H54 (cell line): ENCODE results near the gene EML5.

Experiments used
- DNase-seq: peaks from one replicate; pipeline ENCODE4 v3.0.0; 2011; ENCODE audit warnings: low spot score, mixed read lengths; ENCODE audit not compliant: insufficient read length
- FAIRE-seq: peaks from 3 replicates; lab custom pipeline; 2011; peaks lifted over from hg19 to GRCh38; lab: Jason Lieb, UNC
- POLR2A ChIP-seq: IDR thresholded peaks from 2 replicates; pipeline ENCODE4 v1.6.1; 2011; ENCODE audit warnings: low read depth, mild to moderate bottlenecking, low read length

EML5 gene

DNA sequence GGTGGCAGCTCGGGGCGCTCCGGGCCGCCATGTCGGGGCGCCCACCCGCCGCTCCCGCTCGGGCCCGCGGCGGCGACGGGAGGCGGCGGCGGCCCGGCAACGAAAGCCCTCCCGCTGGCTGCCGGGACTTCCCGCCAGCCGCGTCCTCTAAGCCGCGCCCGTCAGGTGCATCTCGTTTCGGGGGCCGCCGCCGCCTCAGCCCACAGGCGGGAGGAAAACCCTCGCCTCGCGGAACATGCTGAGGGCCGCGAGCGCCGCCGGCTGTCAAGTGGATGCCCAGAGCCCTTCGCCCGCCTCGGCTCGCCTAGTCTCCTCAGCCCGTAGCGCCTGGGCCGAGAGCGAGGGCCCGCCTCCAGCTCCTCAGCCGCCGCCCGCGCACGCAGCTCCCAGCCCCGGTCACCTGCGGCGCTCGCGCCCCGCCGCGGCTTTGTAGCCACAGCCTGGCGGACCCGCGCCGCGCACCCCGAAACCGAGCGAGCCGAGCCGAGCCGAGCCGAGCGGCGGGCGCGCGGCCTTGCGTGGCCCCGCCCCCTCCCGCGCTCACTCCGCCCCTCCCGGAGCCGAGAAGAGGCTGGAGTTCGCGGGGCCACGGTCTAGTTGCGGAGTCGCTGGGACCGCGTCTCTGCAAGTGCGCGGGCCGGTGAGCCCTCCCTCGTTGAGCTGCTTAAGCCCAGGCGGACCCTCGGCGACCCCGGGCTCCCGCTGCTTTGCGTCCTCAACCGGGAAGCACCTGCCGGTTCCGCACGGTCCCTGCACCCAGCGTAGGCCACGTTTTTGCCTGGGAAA is at the start of gene EML5:
EML5 (minus strand) TSS at position 481 of the 786 bp plus-strand sequence; CDS start at position 31, 450 bp downstream.
- no peak for DNase-seq
- no peak for FAIRE-seq
- TF ChIP-seq POLR2A: no peak

DNA sequence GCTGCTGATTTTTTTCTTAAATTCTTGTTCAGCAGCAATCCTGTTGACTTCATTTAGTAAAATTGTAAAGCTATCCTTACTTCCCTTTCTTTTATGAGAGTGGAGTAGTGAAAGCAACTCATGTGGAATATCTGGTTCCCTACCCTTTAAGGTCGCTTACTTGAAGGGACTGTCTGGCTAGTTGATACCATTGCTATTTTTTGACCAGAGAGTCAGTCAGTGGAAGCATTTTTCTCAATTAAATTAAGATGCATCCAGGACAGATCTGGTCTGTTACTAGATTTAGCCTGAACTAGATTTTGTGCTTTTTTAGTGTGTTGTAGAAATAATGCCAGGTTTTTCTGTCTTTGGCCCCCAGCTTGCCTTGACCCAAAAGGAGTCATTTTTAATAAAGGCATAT is 49.7 kb upstream of the EML5 start:
- TF ChIP-seq POLR2A: no peak
- FAIRE-seq: no peak

DNA sequence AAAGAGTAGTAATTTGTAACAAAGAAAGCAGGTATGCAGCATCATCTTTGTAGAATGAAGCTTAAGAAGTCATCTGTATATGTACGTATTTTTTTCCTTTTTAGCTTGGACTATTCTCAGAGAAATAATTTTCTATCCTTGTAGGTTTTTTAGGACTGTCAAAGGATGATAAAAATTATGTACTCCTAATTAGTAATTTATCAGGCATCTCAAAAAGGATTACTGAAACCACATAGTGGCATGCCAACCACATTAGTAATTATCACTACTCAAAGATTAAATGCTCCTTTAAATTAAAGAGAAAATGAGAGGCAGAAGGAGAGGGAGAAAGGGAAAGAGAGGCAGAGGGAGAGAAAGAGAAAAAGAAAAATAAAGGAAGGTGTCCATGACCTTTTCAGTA is 49.0 kb upstream of the EML5 start:
- FAIRE-seq: no peak
- DNase-seq: no peak
- no peak for TF ChIP-seq POLR2A

More for the DNA sequence above, 49.7 kb upstream of the EML5 start:
- no peak for DNase-seq

DNA sequence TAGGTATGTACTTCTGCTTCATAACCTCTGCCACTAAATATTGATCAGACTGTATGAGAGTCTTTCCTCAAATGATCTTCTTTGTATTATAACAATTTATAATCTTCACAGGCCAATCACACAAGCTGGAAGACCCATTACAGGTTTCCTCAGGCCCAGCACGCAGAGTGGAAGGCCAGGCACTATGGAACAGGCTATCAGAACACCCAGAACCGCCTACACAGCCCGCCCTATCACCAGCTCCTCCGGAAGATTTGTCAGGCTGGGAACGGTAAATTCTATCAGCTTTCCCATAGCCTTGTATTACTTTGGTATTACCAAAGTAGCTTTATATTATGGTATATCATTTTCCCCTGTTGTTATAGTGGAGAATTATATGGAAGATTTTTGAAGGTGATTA is 48.2 kb upstream of the EML5 start:
- FAIRE-seq (no peak), DNase-seq (no peak)
- no peak for TF ChIP-seq POLR2A

DNA sequence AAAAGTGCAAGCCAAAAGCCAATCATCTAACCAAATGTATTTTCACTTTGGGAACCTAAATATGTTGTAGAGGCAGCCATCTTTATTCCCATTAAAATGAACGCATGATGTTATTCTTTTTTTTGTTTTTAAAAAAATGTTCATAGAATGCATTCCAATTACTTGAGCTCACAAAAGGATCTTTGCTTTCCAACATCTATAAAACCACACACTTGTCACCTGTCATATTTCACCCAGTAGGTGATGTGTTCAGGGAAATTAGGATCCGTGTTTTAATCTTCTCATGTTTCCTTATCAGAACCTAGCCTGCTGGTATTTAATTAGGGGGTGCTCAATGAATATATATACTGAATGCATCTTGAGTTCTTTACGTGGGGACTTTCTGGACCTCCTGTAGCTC is 45.3 kb upstream of the EML5 start:
- FAIRE-seq (no peak), DNase-seq (no peak)
- no peak for TF ChIP-seq POLR2A

DNA sequence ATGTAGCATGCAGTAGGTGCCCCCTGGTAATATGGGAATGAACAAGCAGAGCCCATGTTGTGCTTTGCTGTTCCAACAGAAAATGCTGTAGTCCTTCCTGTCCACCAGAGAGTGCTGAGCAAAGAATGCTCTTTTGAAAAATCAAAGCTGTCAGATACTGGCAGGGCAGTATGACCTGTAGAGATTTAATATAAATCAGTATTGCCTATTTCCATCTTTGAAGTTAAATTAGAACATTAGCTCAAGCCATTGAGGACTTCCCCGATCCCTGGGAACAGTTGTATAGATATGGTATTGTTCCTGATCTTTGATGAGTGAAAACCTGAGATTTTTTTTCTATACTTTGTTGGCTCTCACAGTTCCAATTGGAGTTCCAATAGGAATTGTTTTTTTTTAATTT is 44.7 kb upstream of the EML5 start:
- DNase-seq (no peak), FAIRE-seq (no peak)
- TF ChIP-seq POLR2A: no peak

DNA sequence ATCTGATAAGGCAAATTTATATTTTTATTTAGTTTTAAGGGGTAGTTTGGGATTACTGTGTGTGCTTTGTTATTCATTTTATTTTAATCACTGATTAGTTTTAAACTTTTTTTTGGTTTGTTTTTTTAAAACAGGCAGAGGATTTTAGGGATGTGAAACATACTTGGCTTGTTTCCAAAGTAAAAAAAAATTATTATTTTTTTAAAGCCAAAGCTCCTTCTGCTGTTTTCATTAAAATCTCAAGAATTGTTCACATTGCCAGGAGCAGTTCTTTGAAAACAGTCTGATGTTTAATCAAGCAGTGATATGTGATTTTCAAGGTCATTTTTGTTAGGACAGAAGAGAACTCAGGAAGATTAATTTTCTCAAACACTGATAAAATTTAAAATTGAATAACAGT is 42.9 kb upstream of the EML5 start:
- TF ChIP-seq POLR2A: no peak
- DNase-seq (no peak), FAIRE-seq (no peak)

DNA sequence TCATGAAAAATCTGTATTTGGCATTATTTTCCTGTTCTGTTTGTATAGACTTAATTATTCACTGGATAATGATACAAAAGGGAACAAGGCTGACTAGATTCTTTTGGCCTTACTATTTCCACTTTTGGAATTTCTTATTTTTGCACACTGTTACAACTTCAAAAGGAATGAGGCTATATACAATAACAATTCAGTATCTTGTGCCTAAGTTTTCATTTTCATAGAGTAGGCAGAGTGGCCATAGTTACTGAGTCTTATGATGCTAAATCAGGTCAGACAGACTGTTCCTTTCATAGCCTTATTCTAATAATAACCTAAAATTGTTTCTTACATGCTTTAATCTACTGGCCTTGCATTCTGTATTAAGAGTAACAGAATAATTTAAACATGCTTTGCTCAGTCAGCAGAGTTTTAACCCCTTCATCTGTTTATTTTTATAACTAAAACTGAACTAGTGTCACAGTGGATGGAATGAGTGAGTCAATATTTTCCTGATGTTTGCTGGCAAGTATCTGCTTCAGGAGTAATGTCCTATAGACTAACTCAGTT is 42.2 kb upstream of the EML5 start:
- TF ChIP-seq POLR2A: no peak
- DNase-seq (no peak), FAIRE-seq (peak; percentile 6)

DNA sequence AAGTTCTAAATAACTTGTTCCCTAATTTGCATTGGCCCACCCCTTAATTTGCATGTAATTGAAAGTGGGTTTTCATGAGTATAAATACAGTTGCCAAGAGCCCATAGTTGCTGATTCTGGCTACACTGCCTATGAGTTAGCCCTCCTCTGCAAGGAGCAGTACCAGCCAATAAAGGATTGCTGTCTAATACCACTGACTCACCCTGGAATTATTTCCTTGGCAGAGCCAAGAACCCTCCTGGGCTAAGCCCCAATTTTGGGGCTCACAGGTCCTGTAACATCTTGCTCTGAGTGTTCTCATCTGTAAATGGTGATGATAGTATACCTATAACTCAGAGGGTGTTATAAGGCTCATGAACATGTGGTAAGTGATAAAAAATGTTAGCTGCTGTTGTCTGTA is 38.5 kb upstream of the EML5 start:
- no peak for TF ChIP-seq POLR2A
- FAIRE-seq: peak; percentile 75
- DNase-seq: no peak

DNA sequence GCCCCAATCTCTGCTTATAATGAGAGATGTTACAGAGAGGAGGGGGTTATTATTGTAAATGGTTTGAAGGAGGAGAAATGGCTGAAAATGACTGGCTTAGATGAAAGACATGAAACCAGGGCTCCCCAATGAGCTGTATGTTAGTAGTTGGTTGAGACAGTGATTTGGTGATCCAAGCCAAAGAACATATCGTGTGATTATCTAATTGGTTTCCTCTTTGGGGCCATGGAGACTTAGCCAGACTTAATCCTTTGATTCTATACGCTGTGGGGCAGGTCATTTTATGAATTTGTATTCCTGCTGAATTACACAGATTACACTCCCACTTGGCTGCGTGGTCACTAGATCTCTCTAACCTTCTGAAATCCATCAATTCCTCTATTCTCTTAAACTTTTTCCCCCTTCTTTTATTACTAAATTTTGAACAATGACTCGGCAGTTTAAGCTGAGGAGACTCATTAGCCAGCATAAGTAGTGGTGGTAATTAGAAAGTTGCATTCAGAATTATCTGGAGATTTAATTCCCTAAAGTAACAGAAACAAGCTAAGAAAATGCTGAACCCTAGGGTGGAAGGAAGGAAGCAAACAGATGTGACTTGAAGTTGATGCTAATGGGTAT is 37.0 kb upstream of the EML5 start:
- FAIRE-seq: no peak
- TF ChIP-seq POLR2A: no peak
- no peak for DNase-seq

DNA sequence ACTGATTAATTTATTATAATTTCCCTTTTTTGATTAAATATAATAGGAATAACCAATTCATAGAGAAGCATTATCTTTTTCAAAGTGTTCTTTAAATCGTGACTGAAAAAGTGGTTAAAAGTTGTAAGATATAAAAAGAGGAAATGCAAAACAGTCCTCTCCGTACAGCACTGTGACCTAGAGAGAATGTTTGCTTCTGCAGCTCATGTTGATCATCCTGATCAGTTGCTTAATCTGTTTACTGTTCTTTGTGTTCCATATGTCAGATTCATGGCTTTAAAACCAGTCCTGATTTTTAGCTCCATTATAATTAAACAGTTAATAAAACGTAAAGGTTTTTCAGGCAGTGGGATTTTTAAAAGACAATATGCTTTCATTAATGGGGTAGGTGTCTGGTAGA is 36.4 kb upstream of the EML5 start:
- no peak for FAIRE-seq
- no peak for TF ChIP-seq POLR2A
- no peak for DNase-seq

DNA sequence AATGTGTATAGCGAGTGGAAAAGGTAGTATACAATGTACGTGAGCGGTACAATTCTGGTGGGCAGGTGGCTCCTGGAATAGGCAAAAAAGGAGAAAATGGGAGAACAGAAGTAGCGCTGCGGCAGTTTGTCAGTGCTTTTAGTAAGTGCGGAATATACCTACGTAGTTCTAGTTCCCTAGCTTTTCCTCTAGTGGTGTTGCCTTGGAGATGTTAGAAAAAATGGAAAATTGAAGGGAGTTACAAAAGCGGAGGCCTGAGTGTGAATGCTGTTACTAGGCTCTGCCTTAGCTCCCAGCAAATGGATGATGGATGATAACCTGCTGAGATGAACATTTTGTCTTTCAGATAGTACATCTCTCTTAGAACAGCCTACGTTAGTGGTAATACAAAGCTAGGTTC is 32.8 kb upstream of the EML5 start:
- FAIRE-seq: no peak
- TF ChIP-seq POLR2A: no peak
- DNase-seq: no peak

DNA sequence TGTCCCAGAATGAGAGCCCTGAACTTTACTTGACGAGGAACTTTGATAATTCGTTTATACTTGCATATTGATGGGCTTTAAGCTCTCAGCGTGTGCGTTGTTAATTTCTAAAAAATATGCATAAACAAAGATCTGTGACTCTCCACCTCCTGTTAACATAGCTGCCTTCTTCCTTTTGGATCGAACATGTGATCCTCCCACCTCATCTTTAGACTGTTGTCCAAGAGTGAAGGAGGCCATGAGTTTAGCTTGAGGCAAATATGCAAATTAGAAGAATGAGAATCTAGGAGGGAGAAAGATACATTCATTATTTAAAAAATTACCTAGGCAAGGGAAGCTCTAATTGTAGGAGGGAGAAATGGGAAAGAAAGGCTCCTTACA is 32.3 kb upstream of the EML5 start:
- no peak for DNase-seq
- no peak for FAIRE-seq
- no peak for TF ChIP-seq POLR2A

DNA sequence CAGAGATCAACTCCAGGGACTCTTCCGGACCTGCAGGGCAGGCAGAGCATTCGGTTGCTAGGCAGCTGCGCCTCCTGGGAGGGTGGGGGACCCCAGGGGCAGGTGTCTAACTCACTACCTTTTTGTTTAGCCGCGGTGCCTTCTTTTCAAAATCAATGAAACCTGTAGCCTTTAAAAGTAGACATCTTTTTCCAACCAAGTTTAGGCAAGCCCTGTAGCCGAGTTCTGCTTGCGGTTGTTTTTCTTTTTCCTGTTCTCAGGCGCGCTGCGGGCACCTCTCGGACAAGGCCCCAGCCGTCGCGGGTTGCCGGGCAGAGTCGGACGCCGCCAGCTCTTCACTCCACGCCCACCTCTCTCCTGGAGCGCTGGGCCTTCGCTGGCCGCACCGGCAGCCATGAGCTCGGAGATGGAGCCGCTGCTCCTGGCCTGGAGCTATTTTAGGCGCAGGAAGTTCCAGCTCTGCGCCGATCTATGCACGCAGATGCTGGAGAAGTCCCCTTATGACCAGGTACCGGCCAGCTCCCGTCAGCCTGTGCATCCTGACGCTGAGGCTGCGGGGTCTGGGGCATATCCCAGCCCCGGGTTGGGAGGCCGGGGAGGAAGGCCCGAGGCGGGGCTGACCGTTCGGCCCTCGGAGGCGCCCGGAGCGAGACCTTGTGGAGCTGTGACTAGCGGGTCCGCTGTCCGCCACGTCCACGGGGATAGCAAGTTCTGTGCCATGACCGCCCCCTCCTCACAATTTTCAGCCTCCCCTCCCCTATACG is 31.7 kb upstream of the EML5 start, which contains the start of gene TTC8:
TTC8 (plus strand) TSS at position 338 of the 764 bp plus-strand sequence; CDS start at position 395, 57 bp downstream.
- peak; percentile 87 for TF ChIP-seq POLR2A
- peak; percentile 89 for FAIRE-seq
- DNase-seq: peak; percentile 58
